ENCODE measurements around the gene CDH4.

DNA sequence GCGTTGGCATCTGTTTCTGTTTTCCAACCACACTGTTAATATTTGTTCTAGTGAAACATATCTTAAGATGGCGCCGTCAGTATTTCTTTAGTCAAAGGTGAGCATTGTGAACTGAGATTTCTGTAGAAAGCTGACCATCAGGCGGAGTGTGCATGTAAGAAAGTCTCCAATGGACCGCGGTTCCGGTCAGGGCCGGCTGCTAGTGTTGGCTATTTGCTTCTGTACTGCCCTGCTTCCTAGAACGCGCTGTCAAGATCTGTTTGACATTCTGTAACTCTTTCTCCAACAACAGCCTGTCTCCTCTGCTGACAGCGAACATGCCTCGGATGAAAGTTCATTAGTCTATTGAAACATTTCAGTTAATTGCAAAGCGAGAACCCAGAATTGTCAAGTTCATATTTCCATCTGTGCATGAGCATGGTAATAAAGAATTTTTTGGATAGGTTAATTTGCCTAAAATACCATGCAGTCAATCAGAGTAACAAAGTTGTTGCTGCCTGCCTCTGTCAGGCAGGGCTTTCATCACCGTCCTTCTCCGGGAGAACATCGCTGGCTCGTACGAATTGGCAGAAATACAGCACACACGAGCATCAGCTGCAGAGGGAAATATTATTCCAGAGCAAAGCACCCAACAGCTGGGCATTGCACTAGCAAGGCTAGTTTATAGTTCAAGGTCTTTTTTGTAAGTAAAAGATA lies 369.1 kb downstream of the CDH4 start:
- TF ChIP-seq POLR2AphosphoS5 (IDR thresholded peaks at IDR 0.05; ENCODE audit: low read depth, low read length) (no peak), TAF1 (IDR thresholded peaks at IDR 0.05; ENCODE audit: borderline replicate concordance, insufficient read depth, low read length) (no peak), FOXP2 (optimal IDR thresholded peaks at IDR 0.05; ENCODE audit: borderline replicate concordance, extremely low read depth, extremely low read length, insufficient read depth) (no peak), SIN3A (IDR thresholded peaks at IDR 0.05; ENCODE audit: borderline replicate concordance, insufficient read depth, low read length) (no peak)
- TF ChIP-seq, protein P1, sequence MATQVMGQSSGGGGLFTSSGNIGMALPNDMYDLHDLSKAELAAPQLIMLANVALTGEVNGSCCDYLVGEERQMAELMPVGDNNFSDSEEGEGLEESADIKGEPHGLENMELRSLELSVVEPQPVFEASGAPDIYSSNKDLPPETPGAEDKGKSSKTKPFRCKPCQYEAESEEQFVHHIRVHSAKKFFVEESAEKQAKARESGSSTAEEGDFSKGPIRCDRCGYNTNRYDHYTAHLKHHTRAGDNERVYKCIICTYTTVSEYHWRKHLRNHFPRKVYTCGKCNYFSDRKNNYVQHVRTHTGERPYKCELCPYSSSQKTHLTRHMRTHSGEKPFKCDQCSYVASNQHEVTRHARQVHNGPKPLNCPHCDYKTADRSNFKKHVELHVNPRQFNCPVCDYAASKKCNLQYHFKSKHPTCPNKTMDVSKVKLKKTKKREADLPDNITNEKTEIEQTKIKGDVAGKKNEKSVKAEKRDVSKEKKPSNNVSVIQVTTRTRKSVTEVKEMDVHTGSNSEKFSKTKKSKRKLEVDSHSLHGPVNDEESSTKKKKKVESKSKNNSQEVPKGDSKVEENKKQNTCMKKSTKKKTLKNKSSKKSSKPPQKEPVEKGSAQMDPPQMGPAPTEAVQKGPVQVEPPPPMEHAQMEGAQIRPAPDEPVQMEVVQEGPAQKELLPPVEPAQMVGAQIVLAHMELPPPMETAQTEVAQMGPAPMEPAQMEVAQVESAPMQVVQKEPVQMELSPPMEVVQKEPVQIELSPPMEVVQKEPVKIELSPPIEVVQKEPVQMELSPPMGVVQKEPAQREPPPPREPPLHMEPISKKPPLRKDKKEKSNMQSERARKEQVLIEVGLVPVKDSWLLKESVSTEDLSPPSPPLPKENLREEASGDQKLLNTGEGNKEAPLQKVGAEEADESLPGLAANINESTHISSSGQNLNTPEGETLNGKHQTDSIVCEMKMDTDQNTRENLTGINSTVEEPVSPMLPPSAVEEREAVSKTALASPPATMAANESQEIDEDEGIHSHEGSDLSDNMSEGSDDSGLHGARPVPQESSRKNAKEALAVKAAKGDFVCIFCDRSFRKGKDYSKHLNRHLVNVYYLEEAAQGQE (IDR thresholded peaks at IDR 0.05; ENCODE audit: insufficient read depth in 1 of 2, low read depth in 2 of 2, low read length in 2 of 2), result no peak

Measured in PFSK-1 (cell line).